Astrocyte of the spinal cord (primary cell): ENCODE measurements around the gene RMND5A.
"Not testable (repeated sequence)": the region's sequence is repeated elsewhere in the genome, so short reads cannot be mapped to it uniquely, and the experiment has no call there.

Experiments used
- DNase-seq: peaks from one replicate; pipeline ENCODE4 v3.0.0; 2011; ENCODE audit warnings: low read depth, low spot score
- H3K4me3 ChIP-seq: 2 replicates; pipeline ENCODE4 v1.5.1; 2011; ENCODE audit warnings: low read depth, mild to moderate bottlenecking, low read length, moderate library complexity
- in situ Hi-C: cut with HindIII; loops from 2 replicates; pipeline ENCODE4 v1.10.0; 2017; ENCODE audit warnings: low sequenced_read_pairs
- TF ChIP-seq, protein P1 (sequence below): IDR thresholded peaks from 2 replicates; pipeline ENCODE4 v1.5.1; 2012; ENCODE audit warnings: low read depth, mild to moderate bottlenecking, low read length, inconsistent platforms

The RMND5A gene

GRCh38 chr2:86706935-86707334 lies 13.2 kb upstream of the RMND5A start:
- in situ Hi-C loops: no loop called here
- H3K4me3 ChIP-seq: no peak overlapping the region

DNA sequence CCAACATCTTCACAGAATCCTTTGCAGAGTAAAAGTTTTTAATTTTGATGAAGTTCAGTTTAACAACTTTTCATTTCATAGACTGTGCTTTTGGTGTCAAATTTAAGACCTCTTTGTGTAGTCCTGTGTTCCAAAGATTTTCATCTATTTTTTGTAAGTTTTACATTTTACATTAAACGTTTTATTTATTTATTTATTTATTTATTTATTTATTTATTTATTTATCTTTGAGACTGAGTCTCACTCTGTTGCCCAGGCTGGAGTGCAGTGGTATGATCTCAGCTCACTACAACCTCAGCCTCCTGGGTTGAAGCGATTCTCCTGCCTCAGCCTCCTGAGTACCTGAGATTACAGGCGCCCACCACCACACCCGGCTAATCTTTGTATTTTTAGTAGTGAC lies 12.0 kb upstream of the RMND5A start:
- in situ Hi-C loops, H3K4me3 ChIP-seq, DNase-seq: not testable (repeated sequence)

More at GRCh38 chr2:86706935-86707334, 13.2 kb upstream of the RMND5A start:
- TF ChIP-seq, protein P1, sequence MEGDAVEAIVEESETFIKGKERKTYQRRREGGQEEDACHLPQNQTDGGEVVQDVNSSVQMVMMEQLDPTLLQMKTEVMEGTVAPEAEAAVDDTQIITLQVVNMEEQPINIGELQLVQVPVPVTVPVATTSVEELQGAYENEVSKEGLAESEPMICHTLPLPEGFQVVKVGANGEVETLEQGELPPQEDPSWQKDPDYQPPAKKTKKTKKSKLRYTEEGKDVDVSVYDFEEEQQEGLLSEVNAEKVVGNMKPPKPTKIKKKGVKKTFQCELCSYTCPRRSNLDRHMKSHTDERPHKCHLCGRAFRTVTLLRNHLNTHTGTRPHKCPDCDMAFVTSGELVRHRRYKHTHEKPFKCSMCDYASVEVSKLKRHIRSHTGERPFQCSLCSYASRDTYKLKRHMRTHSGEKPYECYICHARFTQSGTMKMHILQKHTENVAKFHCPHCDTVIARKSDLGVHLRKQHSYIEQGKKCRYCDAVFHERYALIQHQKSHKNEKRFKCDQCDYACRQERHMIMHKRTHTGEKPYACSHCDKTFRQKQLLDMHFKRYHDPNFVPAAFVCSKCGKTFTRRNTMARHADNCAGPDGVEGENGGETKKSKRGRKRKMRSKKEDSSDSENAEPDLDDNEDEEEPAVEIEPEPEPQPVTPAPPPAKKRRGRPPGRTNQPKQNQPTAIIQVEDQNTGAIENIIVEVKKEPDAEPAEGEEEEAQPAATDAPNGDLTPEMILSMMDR: no peak
- no peak for DNase-seq

GRCh38 chr2:86714579-86715173 lies 5.4 kb upstream of the RMND5A start:
- in situ Hi-C loops, H3K4me3 ChIP-seq, DNase-seq: not testable (repeated sequence)

- in situ Hi-C loops, DNase-seq: not testable (repeated sequence)
- peak overlapping the region; percentile 53 for H3K4me3 ChIP-seq
Measured at GRCh38 chr2:86719263-86719636, 841 bp upstream of the RMND5A start.

DNA sequence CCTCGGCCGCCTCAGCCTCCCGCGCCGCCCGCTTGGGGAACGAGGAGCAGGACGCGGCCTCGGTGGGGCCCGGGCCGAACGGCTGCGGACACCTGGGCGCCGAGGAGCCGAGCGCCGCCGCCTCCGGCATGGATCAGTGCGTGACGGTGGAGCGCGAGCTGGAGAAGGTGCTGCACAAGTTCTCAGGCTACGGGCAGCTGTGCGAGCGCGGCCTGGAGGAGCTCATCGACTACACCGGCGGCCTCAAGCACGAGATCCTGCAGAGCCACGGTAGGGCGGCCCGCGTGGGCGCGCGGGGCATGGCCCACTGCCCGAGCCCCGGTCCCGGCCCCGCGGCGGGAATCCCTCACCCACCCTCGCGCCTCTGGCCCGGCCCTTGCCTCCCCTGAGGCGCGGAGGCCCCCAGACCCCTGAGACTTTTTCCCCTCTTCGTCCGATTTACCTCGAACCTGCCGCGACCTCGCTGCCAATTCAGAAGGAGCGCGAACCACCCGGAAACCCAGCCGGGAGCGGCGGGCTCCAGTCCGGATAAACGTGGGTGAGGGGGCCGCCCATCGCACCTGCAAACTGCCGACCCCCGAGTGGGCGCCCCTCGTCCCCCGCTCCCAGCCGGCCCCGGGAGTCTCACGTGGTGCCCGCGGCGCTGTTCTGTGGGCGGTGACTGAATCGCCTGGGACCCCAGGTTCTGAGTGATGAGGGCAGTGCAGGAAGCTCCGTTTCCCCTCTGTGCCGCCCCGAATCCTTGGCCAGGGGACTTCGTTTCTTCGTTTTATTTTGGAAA lies 639 bp downstream of the RMND5A start:
- H3K4me3 ChIP-seq: peak overlapping the region; percentile 53
- peak; percentile 16 for DNase-seq
- in situ Hi-C loops: not testable (repeated sequence)

GRCh38 chr2:86725706-86726105 lies 5.6 kb downstream of the RMND5A start:
- in situ Hi-C loops, H3K4me3 ChIP-seq, DNase-seq: not testable (repeated sequence)

GRCh38 chr2:86732040-86732525 lies 12.0 kb downstream of the RMND5A start:
- DNase-seq, in situ Hi-C loops, H3K4me3 ChIP-seq: not testable (repeated sequence)

DNA sequence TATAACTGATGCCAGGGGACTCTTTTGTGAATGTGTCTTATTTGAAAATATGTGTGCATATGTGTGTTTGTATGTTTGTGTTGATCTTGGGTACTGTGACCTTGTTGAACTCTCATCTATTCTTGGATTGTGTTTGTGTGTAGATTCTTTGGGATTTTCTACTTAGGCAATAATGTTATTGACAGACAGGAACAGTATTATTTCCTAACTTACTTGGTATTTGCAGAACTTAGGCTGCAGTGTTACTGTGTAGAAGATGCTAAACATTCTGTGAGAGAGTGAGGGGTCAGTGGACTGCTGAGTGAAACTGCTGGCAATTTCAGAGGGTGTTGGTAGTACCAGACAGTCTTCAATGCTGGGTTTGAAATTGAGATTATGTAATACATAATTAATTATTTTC lies 12.7 kb downstream of the RMND5A start:
- H3K4me3 ChIP-seq, in situ Hi-C loops, DNase-seq: not testable (repeated sequence)

DNA sequence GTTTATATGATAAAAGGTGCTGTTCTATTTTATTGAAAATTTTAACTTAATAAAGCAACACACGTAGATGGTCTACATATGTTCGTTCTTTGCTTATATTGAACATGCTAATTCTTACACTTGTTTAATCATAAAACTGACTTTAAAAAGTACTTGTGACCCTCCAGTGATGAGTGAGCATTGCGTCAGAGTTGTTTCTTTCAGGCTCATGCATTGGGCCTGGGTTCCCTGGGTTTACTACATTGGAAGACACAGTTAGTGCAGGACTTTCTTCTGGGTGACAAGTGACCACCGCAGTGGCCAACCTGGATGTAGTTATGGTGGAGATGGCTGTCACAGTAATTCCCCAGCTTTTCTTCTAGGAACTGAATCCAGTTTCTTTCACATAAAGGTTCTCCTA lies 13.4 kb downstream of the RMND5A start:
- in situ Hi-C loops, H3K4me3 ChIP-seq, DNase-seq: not testable (repeated sequence)

- in situ Hi-C loops, H3K4me3 ChIP-seq, DNase-seq: not testable (repeated sequence)
Measured at GRCh38 chr2:86734896-86735295, 14.8 kb downstream of the RMND5A start.

- DNase-seq, in situ Hi-C loops, H3K4me3 ChIP-seq: not testable (repeated sequence)
Measured at GRCh38 chr2:86739485-86739884, 19.4 kb downstream of the RMND5A start.

- DNase-seq, in situ Hi-C loops, H3K4me3 ChIP-seq: not testable (repeated sequence)
Measured at GRCh38 chr2:86739889-86740288, 19.8 kb downstream of the RMND5A start.

- DNase-seq, in situ Hi-C loops, H3K4me3 ChIP-seq: not testable (repeated sequence)
Measured at GRCh38 chr2:86741889-86742498, 21.9 kb downstream of the RMND5A start.
